Lower lobe of right lung (tissue), 2 donors: ENCODE measurements around the gene RGP1. TPM values are rescaled to one million over a fixed set of nuclear protein-coding genes. Genes with fewer than 3 reads are reported as not detected.
A peak's percentile ranks its signal among the peaks of the same experiment; 100 is the strongest.

Experiments used
- ATAC-seq, 2 donors: fragments of 200-7000 bp; cut with Tn5 transposase; one replicate each; pipeline ENCODE4 v1.9.1; 2020 to 2022; ENCODE audit warnings: mild to moderate bottlenecking in 2 of 2, moderate library complexity in 2 of 2
- DNase-seq: peaks from one replicate; pipeline ENCODE4 v3.0.0-alpha.2; 2020
- H3K27ac ChIP-seq: fragments of 200-600 bp; one replicate; pipeline ENCODE4 v1.8.0; 2022
- H3K27me3 ChIP-seq: fragments of 200-600 bp; one replicate; pipeline ENCODE4 v1.8.0; 2022; ENCODE audit warnings: low read depth
- H3K36me3 ChIP-seq: fragments of 200-600 bp; one replicate; pipeline ENCODE4 v1.8.0; 2022; ENCODE audit warnings: mild to moderate bottlenecking
- H3K4me1 ChIP-seq: fragments of 200-600 bp; one replicate; pipeline ENCODE4 v1.8.0; 2022
- H3K4me3 ChIP-seq: fragments of 200-600 bp; one replicate; pipeline ENCODE4 v1.8.0; 2022; ENCODE audit warnings: mild to moderate bottlenecking
- H3K9me3 ChIP-seq: fragments of 200-600 bp; one replicate; pipeline ENCODE4 v1.8.0; 2022
- intact Hi-C: fragments of 100-400 bp; cut with DNase I; formaldehyde crosslinking; loops from one replicate; pipeline ENCODE4 v1.11.0; 2022
- total RNA-seq: library from RNA; stranded (reverse); fragmentation: NEBNext Ultra II Directional; extraction: Animal tissue kit (Norgen Biotek cat#: 25700); gene quantifications from one replicate; pipeline ENCODE4 v1.2.1, GENCODE V29; 2021
- TF ChIP-seq, protein P1 (sequence below): fragments of 200-600 bp; IDR thresholded peaks from one replicate; pipeline ENCODE4 v1.8.0; 2022; ENCODE audit warnings: antibody characterized with exemption, mild to moderate bottlenecking
- donor health status: DM: no; HTN: yes; CAD: no; lungs with severe emphysema.

Gene RGP1
- total RNA-seq, 1 donor from 2014 or later: 29.6 TPM

GRCh38 chr9:35792024-35792813, 43.1 kb downstream of the RGP1 start:
- peaks cover 39% of the 10 kb centered on the region for H3K4me1 ChIP-seq
- intact Hi-C loops: no loop called here
- no peaks in the 10 kb centered on the region for H3K9me3 ChIP-seq
- no peaks in the 10 kb centered on the region for H3K36me3 ChIP-seq
- DNase-seq (no peak), ATAC-seq (no peak)
- TF ChIP-seq, protein P1, sequence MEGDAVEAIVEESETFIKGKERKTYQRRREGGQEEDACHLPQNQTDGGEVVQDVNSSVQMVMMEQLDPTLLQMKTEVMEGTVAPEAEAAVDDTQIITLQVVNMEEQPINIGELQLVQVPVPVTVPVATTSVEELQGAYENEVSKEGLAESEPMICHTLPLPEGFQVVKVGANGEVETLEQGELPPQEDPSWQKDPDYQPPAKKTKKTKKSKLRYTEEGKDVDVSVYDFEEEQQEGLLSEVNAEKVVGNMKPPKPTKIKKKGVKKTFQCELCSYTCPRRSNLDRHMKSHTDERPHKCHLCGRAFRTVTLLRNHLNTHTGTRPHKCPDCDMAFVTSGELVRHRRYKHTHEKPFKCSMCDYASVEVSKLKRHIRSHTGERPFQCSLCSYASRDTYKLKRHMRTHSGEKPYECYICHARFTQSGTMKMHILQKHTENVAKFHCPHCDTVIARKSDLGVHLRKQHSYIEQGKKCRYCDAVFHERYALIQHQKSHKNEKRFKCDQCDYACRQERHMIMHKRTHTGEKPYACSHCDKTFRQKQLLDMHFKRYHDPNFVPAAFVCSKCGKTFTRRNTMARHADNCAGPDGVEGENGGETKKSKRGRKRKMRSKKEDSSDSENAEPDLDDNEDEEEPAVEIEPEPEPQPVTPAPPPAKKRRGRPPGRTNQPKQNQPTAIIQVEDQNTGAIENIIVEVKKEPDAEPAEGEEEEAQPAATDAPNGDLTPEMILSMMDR: no peak
- no peaks in the 10 kb centered on the region for H3K27me3 ChIP-seq
- H3K27ac ChIP-seq: no peak overlapping the region
- peak overlapping the region; percentile 58 for H3K4me3 ChIP-seq

DNA sequence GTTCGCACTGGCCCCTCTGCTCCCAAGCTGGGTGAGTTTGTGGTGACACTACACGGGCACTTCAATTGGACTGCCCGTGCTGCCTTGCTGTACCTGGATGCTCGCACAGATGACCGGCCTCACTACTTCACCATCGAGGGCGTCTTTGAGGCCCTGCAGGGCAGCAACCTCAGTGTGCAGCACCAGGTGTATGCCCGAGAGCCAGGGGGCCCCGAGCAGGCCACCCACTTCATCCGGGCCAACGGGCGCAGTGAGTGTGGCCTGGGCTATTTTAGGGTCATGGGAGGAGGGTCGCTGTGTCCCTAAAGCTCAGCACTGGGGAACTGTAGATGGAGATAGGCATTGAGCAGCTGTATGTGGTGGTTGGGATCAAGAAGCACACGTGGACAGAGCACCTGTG, 43.7 kb downstream of the RGP1 start:
- H3K27ac ChIP-seq: no peak overlapping the region
- no peak for DNase-seq
- intact Hi-C loops: no loop called here

GRCh38 chr9:35793461-35793860, 44.4 kb downstream of the RGP1 start:
- H3K27me3 ChIP-seq: no peaks in the 10 kb centered on the region
- peaks cover 39% of the 10 kb centered on the region for H3K4me1 ChIP-seq
- ATAC-seq (no peak), DNase-seq (no peak)
- TF ChIP-seq, protein P1: no peak
- H3K27ac ChIP-seq: no peak overlapping the region
- intact Hi-C loops: no loop called here
- no peak overlapping the region for H3K4me3 ChIP-seq
- no peaks in the 10 kb centered on the region for H3K9me3 ChIP-seq
- no peaks in the 10 kb centered on the region for H3K36me3 ChIP-seq

More for the DNA sequence above, 43.7 kb downstream of the RGP1 start:
- TF ChIP-seq, protein P1: no peak
- no peaks in the 10 kb centered on the region for H3K36me3 ChIP-seq
- no peaks in the 10 kb centered on the region for H3K27me3 ChIP-seq
- H3K4me1 ChIP-seq: peaks cover 39% of the 10 kb centered on the region
- no peaks in the 10 kb centered on the region for H3K9me3 ChIP-seq
- no peak overlapping the region for H3K4me3 ChIP-seq
- no peak for ATAC-seq

DNA sequence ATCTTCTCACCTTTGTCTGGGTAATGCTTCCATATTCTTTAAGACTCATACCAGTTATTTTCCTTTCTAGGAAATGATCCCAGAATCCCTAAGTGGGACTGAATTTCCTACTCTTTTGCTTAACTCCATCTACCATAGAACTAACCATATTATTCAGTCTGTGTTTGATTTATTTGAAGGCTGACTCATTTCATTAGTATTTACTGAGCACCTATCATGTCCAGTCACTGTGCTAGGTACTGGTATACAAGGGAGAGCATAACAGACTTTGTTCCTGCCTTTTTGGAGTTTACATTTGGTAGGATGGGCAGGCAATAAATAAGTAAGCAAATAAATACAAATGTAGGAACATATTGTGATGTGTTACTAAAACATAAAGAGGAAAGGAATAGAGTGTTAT, 46.6 kb downstream of the RGP1 start:
- no peak overlapping the region for H3K4me3 ChIP-seq
- ATAC-seq (no peak), DNase-seq (no peak)
- no peaks in the 10 kb centered on the region for H3K27me3 ChIP-seq
- intact Hi-C loops: no loop called here
- peaks cover 34% of the 10 kb centered on the region for H3K4me1 ChIP-seq
- H3K27ac ChIP-seq: no peak overlapping the region
- no peaks in the 10 kb centered on the region for H3K9me3 ChIP-seq
- TF ChIP-seq, protein P1: no peak
- peaks cover 11% of the 10 kb centered on the region for H3K36me3 ChIP-seq

DNA sequence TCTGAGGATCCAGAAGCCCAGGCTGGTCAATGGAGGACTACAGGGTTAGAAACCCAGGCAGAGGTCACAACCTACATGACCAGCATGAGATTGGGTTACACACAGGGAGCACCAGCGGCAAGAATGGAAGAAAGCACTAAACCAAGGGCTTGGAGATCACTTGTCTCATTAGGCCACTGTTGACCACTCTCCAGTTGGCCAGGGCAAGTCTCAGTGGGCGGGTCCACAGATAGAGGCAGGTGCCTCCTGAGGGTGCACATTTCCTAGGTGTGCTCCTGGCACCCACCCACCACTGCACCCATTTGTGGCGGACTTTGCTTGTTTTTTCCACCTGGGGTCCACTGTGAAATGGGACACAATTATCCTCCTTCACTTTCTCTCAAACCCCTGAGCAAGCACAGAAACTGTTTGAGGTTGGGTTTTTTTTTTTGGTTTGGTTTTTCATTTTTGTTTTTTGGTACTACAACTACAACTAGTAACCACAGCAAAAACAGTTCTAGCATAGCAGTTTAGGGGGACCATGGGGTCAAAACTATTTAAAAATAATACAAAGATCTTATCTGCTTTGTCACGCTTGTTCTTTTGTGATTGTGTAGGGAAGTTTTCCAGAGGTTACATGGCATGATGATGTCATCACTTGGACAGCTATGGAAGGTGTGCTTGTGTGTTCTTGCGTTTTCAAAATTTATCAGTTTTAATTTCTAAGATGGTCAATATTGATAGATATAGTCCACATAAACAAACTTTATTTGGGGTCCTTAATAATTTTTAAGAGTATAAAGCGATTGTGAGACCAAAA, 48.4 kb downstream of the RGP1 start:
- Histone ChIP-seq H3K36me3 (peaks cover 28% of the 10 kb centered on the region), H3K27me3 (no peaks in the 10 kb centered on the region), H3K9me3 (no peaks in the 10 kb centered on the region), H3K4me1 (peaks cover 27% of the 10 kb centered on the region), H3K4me3 (no peak overlapping the region), H3K27ac (no peak overlapping the region)
- DNase-seq: no peak
- TF ChIP-seq, protein P1: no peak
- ATAC-seq: no peak
- intact Hi-C loops: no loop called here
